Esophagus muscularis mucosa (tissue), 4 donors: ENCODE results near the gene PF4V1.

Source experiments
- EP300 ChIP-seq: sonication (generic); formaldehyde crosslinking; IDR thresholded peaks from one replicate; pipeline ENCODE4 v1.6.1; 2017; ENCODE audit warnings: antibody characterized with exemption
- POLR2A ChIP-seq: fragments of 450-650 bp; IDR thresholded peaks from one replicate; pipeline ENCODE4 v1.6.1; 2017; ENCODE audit warnings: antibody characterized with exemption, moderate library complexity, mild to moderate bottlenecking, low read depth
- POLR2AphosphoS5 ChIP-seq, 2 donors: sonication (generic); formaldehyde crosslinking; IDR thresholded peaks; one replicate each; pipeline ENCODE4 v1.6.1; 2017; ENCODE audit warnings: antibody characterized with exemption in 2 of 2
- TF ChIP-seq, protein P1 (sequence below), 3 experiments: fragments of 200-600 bp in 2 of 3; fragments of 450-650 bp in 1 of 3; sonication (generic) in 2 of 3; IDR thresholded peaks; one replicate each; pipeline ENCODE4 v1.5.1; 2017 to 2019; ENCODE audit warnings: antibody characterized with exemption in 3 of 3, mild to moderate bottlenecking in 2 of 3, moderate library complexity in 1 of 3

DNA sequence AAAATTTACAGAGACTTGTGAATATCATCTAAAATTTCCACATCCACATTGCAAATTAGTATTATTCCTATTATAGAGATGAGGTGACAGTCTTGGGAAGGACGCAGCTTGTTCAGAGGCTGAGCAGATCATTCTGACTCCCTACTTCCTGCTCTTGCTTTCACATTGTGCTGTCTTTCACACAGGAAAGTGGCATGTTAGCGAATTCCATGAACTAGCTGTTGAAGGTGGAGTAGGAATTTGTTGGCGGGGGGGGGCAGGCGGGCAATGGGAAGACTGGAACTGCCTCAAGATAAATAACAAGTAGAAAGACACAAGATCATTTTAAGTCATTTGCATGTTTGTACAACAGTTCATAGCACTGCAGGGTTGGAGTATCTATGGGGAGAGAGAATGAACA lies 2.3 kb downstream of the PF4V1 start:
- TF ChIP-seq POLR2A (no peak), POLR2AphosphoS5 (IDR thresholded peaks at IDR 0.05) (no peak), EP300 (no peak)
- TF ChIP-seq, protein P1, sequence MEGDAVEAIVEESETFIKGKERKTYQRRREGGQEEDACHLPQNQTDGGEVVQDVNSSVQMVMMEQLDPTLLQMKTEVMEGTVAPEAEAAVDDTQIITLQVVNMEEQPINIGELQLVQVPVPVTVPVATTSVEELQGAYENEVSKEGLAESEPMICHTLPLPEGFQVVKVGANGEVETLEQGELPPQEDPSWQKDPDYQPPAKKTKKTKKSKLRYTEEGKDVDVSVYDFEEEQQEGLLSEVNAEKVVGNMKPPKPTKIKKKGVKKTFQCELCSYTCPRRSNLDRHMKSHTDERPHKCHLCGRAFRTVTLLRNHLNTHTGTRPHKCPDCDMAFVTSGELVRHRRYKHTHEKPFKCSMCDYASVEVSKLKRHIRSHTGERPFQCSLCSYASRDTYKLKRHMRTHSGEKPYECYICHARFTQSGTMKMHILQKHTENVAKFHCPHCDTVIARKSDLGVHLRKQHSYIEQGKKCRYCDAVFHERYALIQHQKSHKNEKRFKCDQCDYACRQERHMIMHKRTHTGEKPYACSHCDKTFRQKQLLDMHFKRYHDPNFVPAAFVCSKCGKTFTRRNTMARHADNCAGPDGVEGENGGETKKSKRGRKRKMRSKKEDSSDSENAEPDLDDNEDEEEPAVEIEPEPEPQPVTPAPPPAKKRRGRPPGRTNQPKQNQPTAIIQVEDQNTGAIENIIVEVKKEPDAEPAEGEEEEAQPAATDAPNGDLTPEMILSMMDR (IDR thresholded peaks at IDR 0.05): no peak
